ENCODE results near the gene LCE5A.

LCE5A gene

GRCh38 chr1:152506899-152507498 lies 3.6 kb upstream of the LCE5A start:
- Histone ChIP-seq H3K27ac (replicated peaks) (no peak overlapping the region), H3K27me3 (ENCODE audit: insufficient read depth, poor library complexity, severe bottlenecking) (peaks cover 3% of the 10 kb centered on the region), H3K4me3 (replicated peaks; ENCODE audit: insufficient read depth, low read length) (no peak overlapping the region)
- TF ChIP-seq GABPA (IDR thresholded peaks at IDR 0.05; ENCODE audit: low read depth) (no peak), SPI1 (IDR thresholded peaks at IDR 0.05; ENCODE audit: borderline replicate concordance, low read depth) (no peak), REST (IDR thresholded peaks at IDR 0.05; ENCODE audit: insufficient replicate concordance, low read depth) (no peak), POLR2AphosphoS5 (IDR thresholded peaks at IDR 0.05; ENCODE audit: low read depth) (no peak), CTCF (IDR thresholded peaks at IDR 0.05; ENCODE audit: insufficient read depth, low read length) (no peak)
- DNase-seq (ENCODE audit: low read depth in 1 of 2, low spot score in 1 of 2) = no peak

GRCh38 chr1:152511596-152511995 lies 993 bp downstream of the LCE5A start:
- peaks cover 36% of the 10 kb centered on the region for H3K27me3 ChIP-seq (ENCODE audit: insufficient read depth, poor library complexity, severe bottlenecking)
- TF ChIP-seq CTCF (IDR thresholded peaks at IDR 0.05; ENCODE audit: insufficient read depth, low read length) (no peak), REST (IDR thresholded peaks at IDR 0.05; ENCODE audit: insufficient replicate concordance, low read depth) (no peak), GABPA (IDR thresholded peaks at IDR 0.05; ENCODE audit: low read depth) (no peak)
- H3K4me3 ChIP-seq (replicated peaks; ENCODE audit: insufficient read depth, low read length) = no peak overlapping the region
- no peak overlapping the region for H3K27ac ChIP-seq (replicated peaks)
- no peak for DNase-seq (ENCODE audit: low read depth in 1 of 2, low spot score in 1 of 2)

GRCh38 chr1:152513081-152513480 lies 2.5 kb downstream of the LCE5A start:
- no peak for TF ChIP-seq SPI1 (IDR thresholded peaks at IDR 0.05; ENCODE audit: borderline replicate concordance, low read depth)
- TF ChIP-seq REST (IDR thresholded peaks at IDR 0.05; ENCODE audit: insufficient replicate concordance, low read depth) = no peak
- no peak for TF ChIP-seq GABPA (IDR thresholded peaks at IDR 0.05; ENCODE audit: low read depth)
- TF ChIP-seq POLR2AphosphoS5 (IDR thresholded peaks at IDR 0.05; ENCODE audit: low read depth) = no peak
- no peak for TF ChIP-seq CTCF (IDR thresholded peaks at IDR 0.05; ENCODE audit: insufficient read depth, low read length)
- DNase-seq (ENCODE audit: low read depth in 1 of 2, low spot score in 1 of 2) = no peak
- H3K27me3 ChIP-seq (ENCODE audit: insufficient read depth, poor library complexity, severe bottlenecking) = peaks cover 36% of the 10 kb centered on the region
- H3K27ac ChIP-seq (replicated peaks) = no peak overlapping the region
- H3K4me3 ChIP-seq (replicated peaks; ENCODE audit: insufficient read depth, low read length) = no peak overlapping the region
